Prostate gland (tissue), 2 donors: ENCODE measurements around the gene HTR6. TPM values are rescaled to one million over a fixed set of nuclear protein-coding genes. Genes with fewer than 3 reads are reported as not detected.
"Not testable (repeated sequence)": the region's sequence is repeated elsewhere in the genome, so short reads cannot be mapped to it uniquely, and the experiment has no call there.

Experiments
- DNase-seq: peaks from one replicate; pipeline ENCODE4 v3.0.0-alpha.2; 2019; ENCODE audit warnings: low spot score
- H3K27ac ChIP-seq, 2 donors: fragments of 200-600 bp; sonication (generic); 2 replicates each; pipeline ENCODE4 v1.5.1; 2017 to 2019
- H3K27me3 ChIP-seq: fragments of 200-600 bp; sonication (generic); replicated peaks from 2 replicates; pipeline ENCODE4 v1.5.1; 2019; ENCODE audit not compliant: insufficient read depth
- H3K36me3 ChIP-seq, 2 donors: fragments of 200-600 bp; sonication (generic); 1 replicate in 1 of 2; 2 replicates in 1 of 2; pipeline versions ENCODE4 v1.5.1 to v1.8.1; 2017 to 2019
- H3K4me1 ChIP-seq: fragments of 200-600 bp; sonication (generic); replicated peaks from 2 replicates; pipeline ENCODE4 v1.5.1; 2019
- H3K4me3 ChIP-seq, 2 donors: fragments of 200-600 bp; sonication (generic); 2 replicates each; pipeline ENCODE4 v1.5.1; 2017 to 2019
- H3K9me3 ChIP-seq: fragments of 200-600 bp; sonication (generic); 2 replicates; pipeline ENCODE4 v1.5.1; 2017
- POLR2A ChIP-seq: fragments of 450-650 bp; IDR thresholded peaks from one replicate; pipeline ENCODE4 v1.6.1; 2016; ENCODE audit warnings: antibody characterized with exemption, mild to moderate bottlenecking
- POLR2AphosphoS5 ChIP-seq: sonication (generic); formaldehyde crosslinking; IDR thresholded peaks from one replicate; pipeline ENCODE4 v1.6.1; 2017; ENCODE audit warnings: antibody characterized with exemption
- WGBS: methylation state at CpG from one replicate; pipeline ENCODE4 v1.1.5; 2018; 5-methylcytosine and 5-hydroxymethylcytosine counted together
- intact Hi-C: fragments of 100-400 bp; cut with DNase I; formaldehyde crosslinking; loops from one replicate; pipeline ENCODE4 v1.14.2; 2022
- total RNA-seq, 2 donors: library from RNA; depleted of rRNA; stranded (reverse); fragments of >200 nt; gene quantifications; one replicate each; pipeline ENCODE4 v1.1.0, GENCODE V29; 2016
- TF ChIP-seq, protein P1 (sequence below), 4 experiments: fragments of 200-600 bp in 2 of 4; fragments of 450-650 bp in 2 of 4; sonication (generic) in 2 of 4; IDR thresholded peaks; 1 replicate in 3 of 4; 2 replicates in 1 of 4; pipeline ENCODE4 v1.5.1; 2016 to 2019; ENCODE audit warnings: antibody characterized with exemption in 4 of 4, mild to moderate bottlenecking in 2 of 4, moderate library complexity in 2 of 4

Gene HTR6
- total RNA-seq, 2 donors from 2014 or later: not detected

- H3K27me3 ChIP-seq: no peaks in the 10 kb centered on the region
- no peaks in the 10 kb centered on the region for H3K9me3 ChIP-seq
- H3K4me3 ChIP-seq: no peak overlapping the region
- H3K36me3 ChIP-seq: no peaks in the 10 kb centered on the region
- WGBS: 77% methylated on average over 2 of the region's 2 CpGs
- intact Hi-C loops: no loop called here
- no peak overlapping the region for H3K27ac ChIP-seq
- TF ChIP-seq POLR2AphosphoS5 (no peak), POLR2A (no peak)
- TF ChIP-seq, protein P1, sequence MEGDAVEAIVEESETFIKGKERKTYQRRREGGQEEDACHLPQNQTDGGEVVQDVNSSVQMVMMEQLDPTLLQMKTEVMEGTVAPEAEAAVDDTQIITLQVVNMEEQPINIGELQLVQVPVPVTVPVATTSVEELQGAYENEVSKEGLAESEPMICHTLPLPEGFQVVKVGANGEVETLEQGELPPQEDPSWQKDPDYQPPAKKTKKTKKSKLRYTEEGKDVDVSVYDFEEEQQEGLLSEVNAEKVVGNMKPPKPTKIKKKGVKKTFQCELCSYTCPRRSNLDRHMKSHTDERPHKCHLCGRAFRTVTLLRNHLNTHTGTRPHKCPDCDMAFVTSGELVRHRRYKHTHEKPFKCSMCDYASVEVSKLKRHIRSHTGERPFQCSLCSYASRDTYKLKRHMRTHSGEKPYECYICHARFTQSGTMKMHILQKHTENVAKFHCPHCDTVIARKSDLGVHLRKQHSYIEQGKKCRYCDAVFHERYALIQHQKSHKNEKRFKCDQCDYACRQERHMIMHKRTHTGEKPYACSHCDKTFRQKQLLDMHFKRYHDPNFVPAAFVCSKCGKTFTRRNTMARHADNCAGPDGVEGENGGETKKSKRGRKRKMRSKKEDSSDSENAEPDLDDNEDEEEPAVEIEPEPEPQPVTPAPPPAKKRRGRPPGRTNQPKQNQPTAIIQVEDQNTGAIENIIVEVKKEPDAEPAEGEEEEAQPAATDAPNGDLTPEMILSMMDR (IDR thresholded peaks at IDR 0.05): no peak
- no peak for DNase-seq
- H3K4me1 ChIP-seq: peaks cover 2% of the 10 kb centered on the region
Observed at GRCh38 chr1:19632211-19632610, 32.5 kb upstream of the HTR6 start.

DNA sequence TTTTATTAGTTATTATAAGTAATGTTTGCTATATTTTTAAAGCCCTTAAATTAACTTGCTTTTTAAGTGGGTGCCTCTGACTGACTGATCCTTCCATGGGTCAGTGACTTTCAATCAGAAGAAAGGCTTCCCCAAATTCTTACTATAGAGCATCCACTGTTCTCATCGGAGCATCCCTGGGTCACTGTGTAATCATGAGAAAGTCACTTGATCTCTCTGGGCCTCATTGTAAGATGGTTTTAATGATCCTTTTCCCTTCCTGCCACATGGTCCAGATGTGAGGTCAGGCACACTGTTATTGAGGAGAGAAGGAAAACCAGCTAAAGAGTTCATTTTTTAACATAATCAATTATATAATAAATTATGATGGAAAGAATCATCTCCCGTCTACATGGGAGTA is 31.6 kb upstream of the HTR6 start:
- Histone ChIP-seq H3K4me1 (peaks cover 2% of the 10 kb centered on the region), H3K9me3 (no peaks in the 10 kb centered on the region), H3K36me3 (no peaks in the 10 kb centered on the region), H3K27me3 (no peaks in the 10 kb centered on the region), H3K27ac (no peak overlapping the region), H3K4me3 (no peak overlapping the region)
- 94% methylated on average over 2 of the region's 2 CpGs for WGBS
- intact Hi-C loops: no loop called here
- no peak for DNase-seq
- TF ChIP-seq POLR2A (no peak), POLR2AphosphoS5 (no peak)
- TF ChIP-seq, protein P1 (IDR thresholded peaks at IDR 0.05): no peak

DNA sequence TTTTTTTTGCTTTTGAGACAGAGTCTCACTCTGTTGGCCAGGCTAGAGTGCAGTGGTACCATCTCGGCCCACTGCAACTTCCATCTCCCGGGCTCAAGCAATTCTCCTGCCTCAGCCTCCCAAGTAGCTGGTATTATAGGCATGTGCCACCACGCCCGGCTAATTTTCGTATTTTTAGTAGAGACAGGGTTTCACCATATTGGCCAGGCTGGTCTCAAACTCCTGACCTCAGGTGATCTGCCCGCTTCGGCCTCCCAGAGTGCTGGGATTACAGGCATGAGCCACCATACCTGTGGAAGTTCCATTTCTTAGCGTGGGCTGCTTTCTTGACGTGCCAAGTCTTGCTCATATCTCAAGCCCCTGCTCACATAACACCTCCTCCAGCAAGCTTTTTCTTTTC is 29.6 kb upstream of the HTR6 start:
- H3K4me1 ChIP-seq, H3K4me3 ChIP-seq, H3K27me3 ChIP-seq, H3K27ac ChIP-seq, H3K9me3 ChIP-seq, intact Hi-C loops, H3K36me3 ChIP-seq, DNase-seq: not testable (repeated sequence)
- WGBS: 97% methylated on average over 9 of the region's 9 CpGs

DNA sequence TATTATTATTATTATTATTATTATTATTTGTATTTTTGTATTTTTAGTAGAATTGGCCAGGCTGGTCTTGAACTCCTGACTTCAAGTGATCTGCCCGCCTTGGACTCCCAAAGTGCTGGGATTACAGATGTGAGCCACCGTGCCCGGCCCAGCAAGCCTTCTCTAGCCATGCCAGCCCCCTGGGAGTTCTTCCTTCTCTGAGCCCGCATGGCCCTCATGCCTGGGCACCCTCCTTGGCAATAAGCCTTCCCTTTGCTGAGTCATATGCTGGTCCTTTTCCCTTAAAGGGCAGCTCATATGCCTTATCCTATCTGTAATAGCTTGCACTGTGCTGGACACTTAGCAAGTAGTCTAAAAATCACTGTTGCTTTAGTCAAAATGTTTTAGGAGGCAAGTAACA is 29.0 kb upstream of the HTR6 start:
- H3K9me3 ChIP-seq: no peaks in the 10 kb centered on the region
- H3K4me3 ChIP-seq: no peak overlapping the region
- H3K36me3 ChIP-seq: no peaks in the 10 kb centered on the region
- no peaks in the 10 kb centered on the region for H3K27me3 ChIP-seq
- no peak for DNase-seq
- H3K4me1 ChIP-seq: peaks cover 3% of the 10 kb centered on the region
- intact Hi-C loops: no loop called here
- no peak overlapping the region for H3K27ac ChIP-seq
- WGBS: 60% methylated on average over 4 of the region's 4 CpGs
- no peak for TF ChIP-seq POLR2A
- no peak for TF ChIP-seq POLR2AphosphoS5
- TF ChIP-seq, protein P1 (IDR thresholded peaks at IDR 0.05): no peak

DNA sequence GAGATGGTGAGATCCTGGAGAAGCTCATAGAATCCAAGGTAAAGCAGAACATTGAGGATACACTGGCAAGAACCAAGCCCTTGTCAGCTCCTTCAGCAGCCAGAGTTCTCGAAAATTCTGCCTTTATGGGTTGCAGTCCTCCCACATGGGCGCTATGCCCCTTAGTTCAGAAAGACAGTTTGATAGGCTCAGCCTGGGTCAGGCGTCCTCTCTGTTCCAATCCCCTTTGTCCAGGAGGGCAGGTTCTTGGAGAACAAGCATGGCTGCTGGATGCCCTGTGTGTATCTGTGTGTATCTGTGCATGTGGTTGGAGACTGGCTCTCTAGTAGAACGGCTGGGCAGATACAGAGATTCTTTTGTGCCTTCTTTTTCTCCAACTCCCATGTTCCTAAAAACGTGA is 28.6 kb upstream of the HTR6 start:
- 87% methylated on average over 5 of the region's 5 CpGs for WGBS
- H3K36me3 ChIP-seq: no peaks in the 10 kb centered on the region
- peaks cover 6% of the 10 kb centered on the region for H3K4me1 ChIP-seq
- H3K4me3 ChIP-seq: no peak overlapping the region
- intact Hi-C loops: no loop called here
- TF ChIP-seq POLR2AphosphoS5 (no peak), POLR2A (no peak)
- TF ChIP-seq, protein P1 (IDR thresholded peaks at IDR 0.05): no peak
- no peak for DNase-seq
- H3K9me3 ChIP-seq: no peaks in the 10 kb centered on the region
- no peaks in the 10 kb centered on the region for H3K27me3 ChIP-seq
- H3K27ac ChIP-seq: no peak overlapping the region

DNA sequence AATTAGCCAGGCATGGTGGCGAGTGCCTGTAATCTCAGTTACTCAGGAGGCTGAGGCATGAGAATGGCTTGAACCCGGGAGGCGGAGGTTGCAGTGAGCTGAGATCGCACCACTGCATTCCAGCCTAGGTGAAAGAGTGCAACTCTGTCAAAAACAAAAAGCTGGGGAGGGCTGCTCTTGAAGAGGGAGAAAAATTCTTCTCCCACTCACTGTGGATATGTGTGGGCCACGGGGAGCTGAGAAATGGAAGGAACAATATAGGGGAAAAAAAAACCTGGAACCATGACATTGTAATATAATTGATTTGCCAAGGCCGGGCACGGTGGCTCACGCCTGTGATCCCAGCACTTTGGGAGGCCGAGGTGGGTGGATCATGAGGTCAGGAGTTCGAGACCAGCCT is 27.9 kb upstream of the HTR6 start:
- H3K36me3 ChIP-seq, H3K27me3 ChIP-seq, H3K4me3 ChIP-seq, H3K9me3 ChIP-seq, intact Hi-C loops, DNase-seq, H3K27ac ChIP-seq, H3K4me1 ChIP-seq: not testable (repeated sequence)
- WGBS: 92% methylated on average over 10 of the region's 10 CpGs
